ENCODE data around the gene TOGARAM1.

TOGARAM1 gene

GRCh38 chr14:44995196-44995595 lies 33.2 kb downstream of the TOGARAM1 start:
- ChIA-PET CTCF (no interaction called here), POLR2A (ENCODE audit: low non-redundant PET) (no interaction called here)
- no peak overlapping the region for H3K27ac ChIP-seq
- TF ChIP-seq CTCF (conservative IDR thresholded peaks at IDR 0.05; ENCODE audit: low read depth): no peak
- DNase-seq (ENCODE audit: low spot score): no peak

- ChIA-PET CTCF (no interaction called here), POLR2A (ENCODE audit: low non-redundant PET) (no interaction called here)
- H3K27ac ChIP-seq: no peak overlapping the region
- TF ChIP-seq CTCF (conservative IDR thresholded peaks at IDR 0.05; ENCODE audit: low read depth): no peak
- no peak for DNase-seq (ENCODE audit: low spot score)
Measured at GRCh38 chr14:44995770-44996294, 33.8 kb downstream of the TOGARAM1 start.

- CTCF ChIA-PET: interaction anchor here (0.6 kb wide), 1 partner anchor 27 kb away, joined by 3 read pairs; no protein-coding TSS in a partner anchor
- no peak for TF ChIP-seq CTCF (conservative IDR thresholded peaks at IDR 0.05; ENCODE audit: low read depth)
- no peak for DNase-seq (ENCODE audit: low spot score)
- POLR2A ChIA-PET (ENCODE audit: low non-redundant PET): no interaction called here
- no peak overlapping the region for H3K27ac ChIP-seq
Measured at GRCh38 chr14:45003924-45004323, 41.9 kb downstream of the TOGARAM1 start.

GRCh38 chr14:45015133-45015532 lies 53.1 kb downstream of the TOGARAM1 start:
- POLR2A ChIA-PET (ENCODE audit: low non-redundant PET): no interaction called here
- no peak for DNase-seq (ENCODE audit: low spot score)
- H3K27ac ChIP-seq: no peak overlapping the region
- CTCF ChIA-PET: no interaction called here
- no peak for TF ChIP-seq CTCF (conservative IDR thresholded peaks at IDR 0.05; ENCODE audit: low read depth)

GRCh38 chr14:45028107-45028626 lies 66.2 kb downstream of the TOGARAM1 start:
- CTCF ChIA-PET: no interaction called here
- TF ChIP-seq CTCF (conservative IDR thresholded peaks at IDR 0.05; ENCODE audit: low read depth): no peak
- POLR2A ChIA-PET (ENCODE audit: low non-redundant PET): no interaction called here

GRCh38 chr14:45034730-45035129 lies 72.7 kb downstream of the TOGARAM1 start:
- ChIA-PET POLR2A (ENCODE audit: low non-redundant PET) (no interaction called here), CTCF (no interaction called here)
- no peak for TF ChIP-seq CTCF (conservative IDR thresholded peaks at IDR 0.05; ENCODE audit: low read depth)
- DNase-seq (ENCODE audit: low spot score): no peak
- H3K27ac ChIP-seq: no peak overlapping the region

More at GRCh38 chr14:45028107-45028626, 66.2 kb downstream of the TOGARAM1 start:
- no peak for DNase-seq (ENCODE audit: low spot score)
- H3K27ac ChIP-seq: no peak overlapping the region

Data from RWPE1 (cell line).